LNCAP (cell line): Measurements from ENCODE around the gene ABCD4.

ENCODE experiments used
- CTCF ChIP-seq: fragments of 450-650 bp; IDR thresholded peaks from 2 replicates; pipeline ENCODE4 v1.5.1; 2017; ENCODE audit warnings: mild to moderate bottlenecking

ABCD4 gene

GRCh38 chr14:74249433-74250375, 53.0 kb downstream of the ABCD4 start:
- TF ChIP-seq CTCF: no peak

GRCh38 chr14:74248017-74248416, 54.7 kb downstream of the ABCD4 start:
- no peak for TF ChIP-seq CTCF

GRCh38 chr14:74246542-74246941, 56.2 kb downstream of the ABCD4 start:
- TF ChIP-seq CTCF: no peak

GRCh38 chr14:74245292-74245691, 57.4 kb downstream of the ABCD4 start:
- TF ChIP-seq CTCF: no peak

GRCh38 chr14:74244115-74244514, 58.6 kb downstream of the ABCD4 start:
- TF ChIP-seq CTCF: no peak

GRCh38 chr14:74243051-74243450, 59.7 kb downstream of the ABCD4 start:
- TF ChIP-seq CTCF: no peak

GRCh38 chr14:74242780-74243042, 60.0 kb downstream of the ABCD4 start:
- no peak for TF ChIP-seq CTCF
